NCI-H82 (cell line): Measurements from ENCODE around the gene KIF6.

Experiments used
- DNase-seq: peaks from one replicate; lab custom pipeline; 2025; lab: John Stamatoyannopoulos, UW

Gene KIF6

DNA sequence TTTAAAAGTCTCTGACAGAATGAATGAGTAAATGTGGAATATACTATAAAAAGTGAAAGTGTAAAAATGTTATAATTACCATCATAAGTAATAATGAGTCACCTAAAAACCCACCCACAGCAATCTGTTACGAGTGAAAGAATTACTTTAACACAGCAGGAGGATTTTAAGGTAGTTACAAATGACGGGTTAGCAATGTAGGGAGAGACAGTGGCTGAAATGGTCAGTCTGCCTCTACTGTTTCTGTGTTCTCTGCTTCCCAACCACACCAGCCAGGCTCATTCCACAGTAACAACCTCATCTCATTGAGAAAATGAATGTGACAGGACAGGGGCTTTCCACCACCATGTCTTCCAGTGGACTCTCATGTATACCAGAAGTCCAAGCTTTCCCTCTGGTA, 278.3 kb downstream of the KIF6 start:
- DNase-seq = no peak

DNA sequence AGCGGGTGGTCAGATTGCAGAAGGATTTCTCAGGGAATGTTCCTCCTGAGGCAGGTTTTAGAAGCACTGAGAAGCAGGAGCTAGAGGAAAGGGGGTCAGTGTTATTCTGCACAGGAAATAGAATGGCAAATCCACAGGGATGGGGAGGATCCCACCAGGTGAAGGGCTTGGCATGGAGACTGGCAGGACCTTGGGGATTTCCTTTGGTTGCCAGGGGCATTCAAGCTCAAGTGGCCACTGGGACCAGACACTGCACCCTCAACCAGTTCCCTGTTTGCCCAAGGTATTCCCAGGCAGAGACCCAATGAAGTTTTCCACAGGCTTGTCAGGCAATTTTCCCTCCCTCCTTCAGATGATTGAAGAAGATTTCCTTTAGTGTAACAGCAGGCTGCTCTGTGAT, 279.5 kb downstream of the KIF6 start:
- no peak for DNase-seq

DNA sequence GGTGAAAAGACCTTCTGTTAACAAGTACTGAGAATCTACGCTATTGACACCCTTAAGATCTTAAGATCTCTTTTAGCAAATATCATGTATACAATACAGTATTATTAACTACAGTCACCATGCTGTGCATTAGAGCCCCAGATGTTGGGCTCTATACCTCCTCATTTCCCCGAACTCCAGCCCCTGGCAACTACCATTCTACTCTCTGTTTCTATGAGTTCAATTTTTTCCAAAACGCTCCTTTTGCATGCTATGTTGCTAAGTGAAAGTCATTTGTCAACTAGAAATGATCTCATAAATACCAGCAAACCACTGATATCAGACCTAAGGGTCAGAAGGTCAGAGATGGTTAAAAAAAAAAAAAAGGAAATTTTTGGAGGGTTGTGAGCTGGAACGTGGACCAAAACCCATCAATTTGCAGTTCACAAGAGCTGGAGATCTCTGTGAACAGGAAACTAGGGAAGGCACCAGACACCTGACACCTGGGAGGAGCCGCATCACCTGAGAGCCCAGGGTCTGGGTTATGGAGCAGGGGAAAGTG, 280.7 kb downstream of the KIF6 start:
- no peak for DNase-seq

DNA sequence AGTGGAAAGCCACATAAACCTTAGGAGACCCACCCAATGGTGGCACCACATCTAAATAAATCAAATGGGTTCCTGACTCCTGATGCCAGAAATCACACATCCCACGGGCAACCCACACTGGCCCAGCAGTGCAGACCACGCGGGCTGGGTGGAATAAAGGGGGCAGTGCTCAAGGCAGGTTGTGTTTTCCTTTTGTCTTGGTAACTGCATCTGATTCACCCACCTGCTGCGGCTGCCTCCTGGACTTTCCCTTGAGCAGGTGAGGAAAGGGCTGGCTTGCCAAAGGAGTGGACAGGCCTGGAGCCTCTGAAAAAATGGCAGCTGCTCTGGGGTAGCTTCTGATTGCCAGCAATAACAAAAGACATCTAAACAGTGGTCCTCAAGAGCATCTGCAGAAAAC, 283.2 kb downstream of the KIF6 start:
- DNase-seq = no peak

DNA sequence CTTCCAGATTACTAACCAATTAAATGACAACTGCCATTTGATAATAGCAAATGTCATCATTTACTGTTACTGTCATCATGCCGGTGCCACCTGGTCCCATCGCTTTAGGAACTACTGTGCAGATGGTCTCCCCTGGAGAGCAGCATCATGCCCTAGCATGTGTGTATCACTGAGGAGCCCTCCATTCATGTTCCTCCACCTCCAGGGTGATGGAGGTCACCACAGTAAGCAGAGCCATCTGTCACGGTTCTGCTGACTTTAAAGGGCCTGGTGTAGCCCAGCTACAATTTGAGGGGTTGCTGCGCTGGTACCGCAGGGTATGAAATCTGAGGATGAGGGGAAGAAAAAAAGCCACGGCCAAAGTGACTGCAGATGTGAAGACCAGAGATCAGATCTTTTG, 283.9 kb downstream of the KIF6 start:
- peak; percentile 50 for DNase-seq

DNA sequence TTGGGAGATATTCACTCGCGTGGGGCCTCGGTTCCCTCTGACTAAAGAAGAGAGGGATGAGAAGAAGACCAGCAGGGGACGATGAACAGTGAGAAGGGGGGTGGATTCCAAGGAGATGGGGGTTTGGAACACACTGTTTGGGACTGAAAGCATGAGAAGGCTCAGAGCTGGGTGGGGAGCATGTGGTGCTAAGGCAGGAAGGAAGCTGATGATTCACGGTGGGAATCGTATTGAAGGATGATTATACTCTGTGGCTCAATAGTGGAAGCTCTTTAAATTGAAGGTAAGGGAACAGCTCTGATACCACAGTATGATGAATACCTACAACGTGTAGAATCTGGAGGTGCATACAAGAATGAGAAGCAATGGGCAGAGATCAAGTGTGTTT, 285.2 kb downstream of the KIF6 start:
- DNase-seq = no peak

DNA sequence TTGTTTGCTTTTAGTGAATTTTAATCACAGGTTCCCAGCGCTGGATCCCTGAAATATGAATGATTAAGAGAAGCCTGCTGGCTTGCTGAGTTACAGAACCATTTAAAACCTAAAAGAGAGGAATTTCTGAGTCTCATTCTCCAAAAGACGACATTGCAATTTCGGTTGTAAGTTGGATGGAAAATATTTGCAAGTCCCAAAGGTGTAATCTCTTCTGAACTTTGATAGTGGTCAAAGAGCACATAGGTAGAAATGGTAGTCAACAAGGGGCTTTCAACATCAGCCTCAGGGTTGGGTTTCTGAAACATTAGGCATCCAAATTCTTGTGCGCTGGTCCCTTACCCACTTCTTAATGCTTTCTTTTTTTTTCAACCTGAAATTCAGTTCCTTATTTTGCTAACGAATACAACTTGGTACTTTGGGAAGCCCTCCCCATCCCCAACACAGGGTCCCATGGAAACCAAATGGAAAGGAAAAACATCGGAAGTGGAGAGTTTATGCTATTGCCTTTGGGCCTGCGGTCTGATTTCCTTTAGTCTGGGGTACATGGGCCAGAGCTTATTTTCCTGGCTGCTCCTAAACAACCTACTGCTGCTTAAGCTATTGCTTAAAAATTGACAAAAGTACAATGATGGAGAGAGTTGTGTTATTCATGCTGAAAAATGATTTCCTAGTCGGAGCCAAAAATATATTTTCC, 285.7 kb downstream of the KIF6 start:
- no peak for DNase-seq

DNA sequence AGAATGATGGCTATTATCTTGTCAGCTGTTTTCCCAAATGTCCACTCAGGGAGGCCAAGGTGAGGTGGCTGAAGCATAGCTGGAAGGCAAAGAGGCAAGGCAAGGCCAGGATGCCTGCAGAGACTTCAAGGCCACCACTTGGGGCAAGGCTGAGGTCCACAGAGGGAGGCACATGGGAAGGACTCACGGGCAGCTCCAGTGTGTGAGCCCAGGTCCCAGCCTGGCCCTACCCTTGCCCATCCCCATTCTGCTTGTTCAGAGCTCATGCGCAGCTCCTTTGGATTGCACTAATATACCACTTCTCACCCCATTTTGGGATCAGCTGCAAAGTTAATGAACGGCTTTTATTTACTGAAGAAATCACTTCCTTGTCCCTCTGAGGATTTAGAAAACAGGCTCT, 291.6 kb downstream of the KIF6 start:
- DNase-seq = no peak

DNA sequence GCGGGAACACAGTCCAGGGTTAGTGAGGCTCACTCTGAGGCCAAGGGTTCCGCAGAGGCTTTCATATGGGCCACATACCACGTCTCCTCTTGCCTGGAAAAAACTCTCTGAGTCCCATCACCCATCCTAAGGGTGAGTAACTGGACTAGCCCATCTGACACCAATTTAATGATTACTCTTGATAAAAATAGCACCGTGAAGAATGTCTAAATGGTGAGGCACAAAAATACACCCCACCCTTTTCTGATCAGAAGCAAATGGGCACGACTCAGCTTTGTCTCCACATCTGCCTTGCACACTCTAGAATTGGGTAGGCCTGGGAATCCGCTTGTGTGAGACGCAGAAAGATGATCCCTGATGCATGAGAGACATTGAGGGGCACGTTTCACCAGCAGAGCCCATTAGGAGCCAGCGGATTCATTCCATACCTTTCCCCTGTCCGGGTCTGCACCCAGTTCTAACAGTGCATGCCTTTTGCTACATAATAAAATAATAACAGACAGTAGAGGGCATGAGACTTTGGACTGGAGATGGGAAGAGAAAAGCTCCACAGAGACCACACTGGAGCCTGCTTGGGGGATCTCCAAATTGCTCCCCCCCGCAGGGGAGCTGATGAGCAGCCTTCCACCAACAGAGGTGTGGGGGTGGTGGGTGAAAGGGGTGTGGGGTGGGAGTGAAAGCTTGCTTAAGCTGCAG, 292.7 kb downstream of the KIF6 start:
- DNase-seq = no peak

DNA sequence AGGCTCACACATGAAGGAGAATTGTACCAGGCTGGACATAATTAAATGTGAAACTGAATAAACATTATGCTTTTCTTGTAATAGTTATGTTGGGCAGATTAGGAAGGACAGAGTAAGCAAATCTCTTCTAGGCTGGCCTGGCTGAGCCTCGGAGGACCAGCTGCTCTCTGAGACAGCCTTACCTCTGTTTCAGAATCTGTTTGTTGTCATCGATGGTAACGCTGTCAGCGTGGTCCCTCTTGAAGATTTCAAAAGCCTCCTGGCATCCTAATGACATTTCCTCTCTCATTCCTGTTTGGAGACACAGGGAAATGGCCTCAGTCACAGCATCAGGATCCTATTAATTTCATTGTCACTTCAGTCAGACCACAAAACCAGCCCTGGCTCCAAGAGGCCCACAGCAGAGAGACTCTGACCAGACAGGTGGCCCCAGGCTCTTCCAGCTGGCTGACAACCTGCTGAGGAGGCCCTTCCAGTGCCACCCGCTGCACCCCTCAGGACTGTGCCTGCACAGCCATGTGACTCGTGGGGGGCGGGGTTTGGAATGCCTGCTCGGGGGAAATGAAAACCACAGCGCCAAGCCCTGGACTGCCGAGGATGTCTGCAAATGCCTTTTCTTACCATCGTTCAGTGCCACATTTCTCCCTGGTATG, 294.2 kb downstream of the KIF6 start:
- peak; percentile 36 for DNase-seq

DNA sequence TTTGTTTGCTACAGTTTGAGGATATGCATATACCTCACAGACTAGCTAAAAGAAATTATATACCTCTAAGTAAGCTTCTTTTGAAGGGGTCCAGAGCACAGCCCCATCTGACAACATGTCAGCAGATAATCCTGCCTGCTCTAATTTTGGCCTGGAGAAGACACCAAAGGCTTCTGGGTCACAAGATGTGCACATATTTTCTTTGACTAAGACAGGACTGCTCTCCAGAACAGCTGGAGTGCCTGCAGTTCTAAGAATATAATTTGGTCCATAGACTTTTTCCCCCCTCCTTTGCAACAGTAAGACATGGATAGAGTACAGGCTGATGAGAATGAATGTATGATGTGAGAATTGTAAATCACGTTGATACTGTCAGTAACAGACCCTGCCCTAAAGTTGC, 294.8 kb downstream of the KIF6 start:
- DNase-seq = no peak

DNA sequence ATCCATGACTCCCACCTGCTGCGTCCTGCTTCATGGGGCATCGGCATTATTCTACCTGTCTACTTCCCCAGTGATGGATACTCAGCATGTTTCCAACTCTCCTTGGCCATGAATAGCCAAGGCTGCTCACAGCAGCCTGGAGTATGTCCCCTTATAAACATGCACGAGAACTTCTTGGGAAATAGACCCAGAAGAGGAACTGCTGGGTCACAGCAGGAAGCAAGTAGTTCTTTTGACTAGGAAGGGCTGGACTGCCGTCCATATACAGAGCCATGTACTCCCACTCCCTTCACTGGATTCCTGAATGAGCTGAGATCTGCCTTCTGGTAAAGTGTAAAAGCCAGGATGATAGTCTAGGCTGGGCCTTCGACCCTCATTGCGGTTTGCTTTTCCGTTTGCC, 296.4 kb downstream of the KIF6 start:
- no peak for DNase-seq

DNA sequence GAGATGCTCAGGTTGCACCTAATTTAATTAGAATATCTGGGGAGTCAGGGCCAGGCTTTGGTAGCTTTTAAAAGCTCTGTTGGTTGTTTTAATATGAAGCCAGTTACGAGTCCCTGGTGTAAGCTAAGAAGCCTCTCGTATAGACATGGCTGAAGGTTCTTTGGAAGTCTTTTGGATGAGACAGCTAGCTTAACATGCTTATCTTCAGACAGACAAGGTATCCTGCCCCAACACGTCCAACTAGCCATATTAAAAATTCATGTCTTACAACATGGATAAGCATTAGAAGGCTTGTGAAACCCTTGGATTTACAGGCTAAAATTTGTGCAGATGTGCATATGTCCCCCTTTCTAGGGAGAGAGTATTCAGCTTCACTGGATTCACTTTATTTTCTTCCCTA, 297.1 kb downstream of the KIF6 start:
- no peak for DNase-seq

DNA sequence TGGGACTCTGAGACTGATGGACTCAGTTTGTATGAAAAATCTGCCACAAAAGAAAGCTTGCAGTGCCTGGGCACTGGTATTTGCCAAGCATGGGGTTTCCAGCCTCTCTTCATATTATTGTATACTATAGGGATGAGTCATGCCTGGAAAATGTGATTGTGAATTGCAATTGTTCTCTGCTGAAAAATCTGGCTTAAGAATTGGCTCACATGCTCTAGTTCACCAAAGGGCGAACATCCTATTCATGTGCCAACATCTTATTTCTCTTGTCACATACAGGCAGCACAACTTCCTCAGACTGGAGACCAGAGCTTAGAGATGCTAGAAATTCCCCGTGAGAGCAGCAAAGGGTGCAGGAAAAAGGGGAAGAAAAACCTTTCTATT, 299.1 kb downstream of the KIF6 start:
- no peak for DNase-seq

DNA sequence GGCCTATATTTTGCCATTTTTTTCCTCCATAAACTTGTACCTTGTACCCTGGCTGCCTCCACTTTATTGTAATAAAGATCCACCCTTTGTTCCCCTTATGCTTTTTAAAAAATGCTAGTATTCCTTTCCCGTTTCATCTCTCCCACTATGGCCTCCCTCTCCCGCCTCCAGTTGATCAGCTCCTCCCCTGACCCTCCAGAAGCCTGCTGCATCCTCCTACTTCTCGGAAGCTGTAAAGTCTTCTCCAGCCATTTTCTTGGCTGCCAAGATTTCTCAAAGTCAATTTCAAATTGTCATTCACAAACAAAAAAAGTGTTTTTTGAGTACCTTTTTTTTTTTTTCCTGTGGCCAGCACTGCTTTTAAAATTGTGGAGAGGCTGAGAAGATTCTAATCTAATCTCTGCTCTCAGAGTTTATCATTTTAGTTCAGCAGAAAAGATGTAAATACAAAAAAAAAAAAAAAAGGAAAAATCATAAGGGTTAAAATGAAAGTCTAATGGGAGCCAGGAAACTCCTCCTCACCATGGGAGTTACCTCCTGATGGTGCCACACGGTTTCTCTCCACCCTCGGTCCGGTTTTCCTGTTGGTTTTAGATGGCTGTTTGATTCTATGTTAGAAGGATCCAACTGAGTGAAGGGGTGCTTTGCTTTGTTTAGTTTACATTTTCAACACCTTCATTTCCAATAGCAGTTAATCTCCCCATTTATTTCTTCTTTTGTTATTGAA, 299.7 kb downstream of the KIF6 start:
- DNase-seq = no peak

DNA sequence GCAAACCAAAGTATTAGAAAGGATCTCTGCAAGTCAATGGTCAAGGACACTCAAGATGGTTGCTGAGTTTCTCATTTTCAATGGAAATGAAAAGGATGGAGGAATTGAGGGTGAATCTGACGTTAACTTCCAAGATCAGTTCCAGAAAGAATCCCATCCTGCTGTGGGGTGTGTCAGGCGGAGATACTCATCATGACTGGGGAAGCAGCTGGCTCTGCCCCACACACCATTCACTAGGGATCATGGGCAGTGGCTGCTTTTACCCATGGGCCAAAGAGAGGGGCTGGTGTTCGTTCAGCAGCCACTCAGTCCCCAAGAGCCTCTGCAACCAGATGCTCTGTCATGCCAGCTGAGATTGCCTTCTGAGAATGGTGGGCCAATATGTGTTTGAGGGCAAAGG, 300.4 kb downstream of the KIF6 start:
- no peak for DNase-seq

DNA sequence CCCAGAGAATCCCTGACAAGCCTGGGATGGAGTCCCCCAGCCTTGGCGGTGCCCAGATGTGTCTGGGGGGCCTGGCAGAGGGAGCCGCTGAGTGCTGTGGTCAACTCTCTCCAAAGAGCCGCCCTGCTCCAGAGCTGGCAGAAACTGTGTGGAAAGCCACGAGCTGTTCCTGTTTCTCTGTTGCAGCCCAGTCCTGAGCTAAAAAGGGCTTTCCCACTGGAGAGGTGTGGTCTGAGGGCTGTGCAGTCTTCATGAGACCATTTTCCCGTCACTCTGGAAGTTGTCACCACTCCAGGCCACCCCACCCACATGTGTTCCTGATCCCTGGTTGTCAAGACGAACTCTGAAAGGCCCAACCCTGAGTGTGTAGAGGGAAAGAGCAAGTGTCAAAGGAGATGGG, 303.0 kb downstream of the KIF6 start:
- no peak for DNase-seq

DNA sequence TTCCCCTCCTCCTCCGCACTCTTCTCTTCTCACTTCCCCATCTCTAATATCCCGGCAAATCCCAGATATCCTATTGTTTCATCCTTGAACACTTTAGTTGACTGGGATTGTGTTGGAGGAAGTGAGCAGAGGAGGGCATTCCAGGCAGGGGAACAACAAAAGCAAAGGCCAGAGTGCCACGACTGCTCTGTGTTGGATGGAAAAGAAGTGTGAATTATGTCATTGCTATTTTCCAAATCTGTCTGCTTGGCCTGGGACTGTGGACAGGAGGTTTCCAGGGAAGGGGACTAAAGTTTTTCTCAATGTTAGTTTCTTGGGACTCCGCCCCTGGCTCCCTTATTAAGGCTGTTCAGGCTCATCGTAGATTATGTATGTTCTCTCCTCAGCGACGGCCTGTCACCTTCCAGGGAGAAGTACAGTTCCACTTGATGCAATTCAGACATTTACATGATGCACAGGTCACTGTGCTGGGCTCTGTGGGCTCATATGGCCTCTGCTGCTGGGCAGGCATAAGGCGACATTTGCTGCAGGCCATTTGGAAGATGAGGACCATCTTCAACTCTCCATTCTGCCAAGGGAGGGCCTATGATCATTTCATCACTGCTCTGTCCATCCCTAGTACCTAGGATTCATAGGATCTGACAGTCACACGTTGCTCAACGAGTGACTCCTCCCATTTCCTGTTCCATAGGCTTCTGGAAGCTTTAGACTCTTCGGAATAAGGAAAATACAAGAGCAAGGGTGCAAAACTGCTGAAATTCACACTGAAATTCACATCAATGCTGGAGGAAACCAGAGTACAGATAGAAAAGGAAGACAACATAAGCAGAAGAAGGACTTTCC, 303.6 kb downstream of the KIF6 start:
- no peak for DNase-seq

DNA sequence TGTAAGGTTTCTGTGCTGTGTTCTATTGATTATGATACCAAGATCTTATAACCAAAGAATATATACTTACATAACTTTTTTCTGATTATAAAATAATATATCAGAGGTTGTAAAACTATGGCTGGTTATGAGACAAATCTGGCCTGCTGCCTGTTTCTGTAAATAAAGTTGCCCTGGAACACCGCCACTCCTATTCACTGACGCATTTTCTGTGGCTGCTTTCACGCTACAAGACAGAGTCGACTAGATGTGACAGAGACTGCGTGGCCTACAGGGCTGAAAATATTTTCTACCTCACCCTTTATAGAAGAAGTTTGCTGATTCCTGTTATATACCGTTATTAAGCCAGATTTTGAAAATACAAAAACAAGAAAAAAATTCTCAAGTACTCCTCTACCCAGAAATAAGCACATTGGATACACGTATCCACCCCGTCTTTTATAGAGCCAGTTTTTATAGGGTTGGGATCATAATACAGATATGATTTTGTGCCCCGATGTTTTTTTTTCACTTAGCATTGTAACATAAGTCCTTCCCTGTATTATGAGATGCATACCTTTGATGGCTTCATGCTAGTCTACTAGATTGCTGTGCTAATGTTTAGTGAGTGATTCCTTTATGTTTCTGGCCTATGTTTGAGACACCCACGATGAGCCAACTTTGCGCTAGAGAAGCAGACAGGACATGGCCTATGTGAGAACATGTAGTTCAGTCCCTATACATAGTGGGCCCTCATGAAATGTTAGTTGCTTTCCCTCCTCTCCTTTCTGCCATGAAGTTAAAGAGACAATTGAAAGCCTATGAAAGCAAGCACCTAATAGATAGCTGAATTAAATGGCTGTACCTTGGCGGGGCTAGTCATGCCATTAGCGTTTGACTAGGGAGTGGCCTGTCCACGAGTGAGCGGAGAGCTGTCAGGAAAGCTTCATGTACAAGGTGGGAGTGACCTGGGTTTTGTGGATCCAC, 304.6 kb downstream of the KIF6 start:
- no peak for DNase-seq

DNA sequence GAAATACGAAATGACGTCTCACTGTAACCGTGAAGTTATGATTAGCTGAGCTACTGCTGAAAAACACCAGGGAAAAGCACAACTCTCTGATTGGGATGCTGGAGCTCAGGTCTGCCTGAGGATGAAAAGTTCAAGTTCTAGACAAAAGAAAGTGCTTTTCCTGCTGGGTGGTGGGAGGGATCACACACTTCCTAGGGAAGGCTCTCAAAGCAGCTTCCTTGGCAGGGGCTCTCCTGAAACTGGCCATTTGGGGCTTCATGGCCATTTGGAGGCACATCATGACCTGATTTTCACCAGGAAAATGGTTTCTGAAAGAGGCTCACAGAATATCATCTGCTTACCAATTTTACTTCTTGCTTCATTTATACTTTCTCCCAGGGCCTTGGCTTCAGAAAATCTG, 305.6 kb downstream of the KIF6 start:
- no peak for DNase-seq

DNA sequence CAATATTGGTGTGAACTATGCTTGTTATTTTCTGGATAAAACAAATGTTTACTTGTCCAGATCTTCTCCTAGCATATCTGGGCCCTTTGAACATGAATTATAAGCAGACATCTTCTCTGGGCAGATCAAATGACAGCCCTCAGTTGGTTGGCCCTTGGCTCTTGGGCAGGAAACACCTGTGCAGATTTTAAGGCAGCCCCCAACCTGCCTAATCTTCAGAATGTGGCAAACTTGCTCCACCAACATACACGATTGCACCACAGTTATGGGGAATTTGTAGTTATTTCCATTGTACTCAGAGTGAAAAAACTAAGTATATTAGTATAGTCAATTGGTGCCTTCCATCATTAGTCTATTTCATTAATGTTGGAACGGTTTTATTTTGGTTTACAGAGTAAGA, 307.8 kb downstream of the KIF6 start:
- no peak for DNase-seq
